Left ventricle myocardium inferior (tissue), 1 donor: ENCODE data around the gene GLIPR1. TPM values are rescaled to one million over a fixed set of nuclear protein-coding genes. Genes with fewer than 3 reads are reported as not detected.
A peak's percentile ranks its signal among the peaks of the same experiment; 100 is the strongest.

Experiments used
- DNase-seq: peaks from one replicate; pipeline ENCODE4 v3.0.0-alpha.2; 2020
- H3K27ac ChIP-seq: fragments of 200-600 bp; replicated peaks from 2 replicates; pipeline ENCODE4 v1.8.0; 2021
- H3K27me3 ChIP-seq: fragments of 200-600 bp; 2 replicates; pipeline ENCODE4 v1.8.0; 2021; ENCODE audit warnings: low read depth
- H3K36me3 ChIP-seq: fragments of 200-600 bp; 2 replicates; pipeline ENCODE4 v1.8.0; 2021
- H3K4me1 ChIP-seq: fragments of 200-600 bp; 2 replicates; pipeline ENCODE4 v1.8.0; 2021
- H3K4me3 ChIP-seq: fragments of 200-600 bp; 2 replicates; pipeline ENCODE4 v1.8.0; 2021; ENCODE audit warnings: mild to moderate bottlenecking, moderate library complexity
- H3K9me3 ChIP-seq: fragments of 200-600 bp; replicated peaks from 2 replicates; pipeline ENCODE4 v1.8.0; 2021
- CTCF ChIP-seq: fragments of 200-600 bp; IDR thresholded peaks from 2 replicates; pipeline ENCODE4 v1.8.0; 2021; ENCODE audit warnings: antibody characterized with exemption, mild to moderate bottlenecking, borderline replicate concordance
- intact Hi-C: fragments of 100-400 bp; cut with micrococcal nuclease; formaldehyde crosslinking; loops from one replicate; pipeline ENCODE4 v1.11.0; 2022
- total RNA-seq: library from RNA; stranded (reverse); fragmentation: NEBNext Ultra II Directional; extraction: Animal tissue kit (Norgen Biotek cat#: 25700); gene quantifications from one replicate; pipeline ENCODE4 v1.2.1, GENCODE V29; 2021
- donor health status: DM: no; HTN: yes; CAD: no; lungs with severe emphysema.

The GLIPR1 gene
- total RNA-seq, 1 donor from 2014 or later: 7.0 TPM

- H3K4me1 ChIP-seq: peaks cover 4% of the 10 kb centered on the region
- H3K9me3 ChIP-seq: no peaks in the 10 kb centered on the region
- intact Hi-C loops: loop anchor here (2.0 kb wide), 1 partner anchor 510 kb away; no protein-coding TSS in a partner anchor
- H3K27ac ChIP-seq: no peak overlapping the region
- peak; percentile 76 for TF ChIP-seq CTCF
- no peak overlapping the region for H3K4me3 ChIP-seq
- H3K27me3 ChIP-seq: peaks cover 6% of the 10 kb centered on the region
- H3K36me3 ChIP-seq: no peaks in the 10 kb centered on the region
- DNase-seq: no peak
Measured at GRCh38 chr12:75526655-75527511, 46.3 kb downstream of the GLIPR1 start.

- peaks cover 4% of the 10 kb centered on the region for H3K4me1 ChIP-seq
- no peak for TF ChIP-seq CTCF
- H3K27me3 ChIP-seq: peaks cover 1% of the 10 kb centered on the region
- intact Hi-C loops: no loop called here
- H3K9me3 ChIP-seq: no peaks in the 10 kb centered on the region
- no peak overlapping the region for H3K27ac ChIP-seq
- H3K4me3 ChIP-seq: no peak overlapping the region
- H3K36me3 ChIP-seq: no peaks in the 10 kb centered on the region
- no peak for DNase-seq
Measured at GRCh38 chr12:75528272-75528671, 47.7 kb downstream of the GLIPR1 start.

- H3K27ac ChIP-seq: no peak overlapping the region
- H3K27me3 ChIP-seq: no peaks in the 10 kb centered on the region
- DNase-seq: no peak
- H3K4me1 ChIP-seq: peaks cover 4% of the 10 kb centered on the region
- intact Hi-C loops: no loop called here
- H3K4me3 ChIP-seq: no peak overlapping the region
- no peaks in the 10 kb centered on the region for H3K9me3 ChIP-seq
- no peak for TF ChIP-seq CTCF
- no peaks in the 10 kb centered on the region for H3K36me3 ChIP-seq
Measured at GRCh38 chr12:75528692-75529091, 48.1 kb downstream of the GLIPR1 start.

GRCh38 chr12:75529316-75529715 lies 48.8 kb downstream of the GLIPR1 start:
- Histone ChIP-seq H3K27me3 (no peaks in the 10 kb centered on the region), H3K9me3 (no peaks in the 10 kb centered on the region), H3K4me3 (no peak overlapping the region), H3K4me1 (peaks cover 4% of the 10 kb centered on the region), H3K36me3 (no peaks in the 10 kb centered on the region), H3K27ac (no peak overlapping the region)
- DNase-seq: no peak
- no peak for TF ChIP-seq CTCF
- intact Hi-C loops: no loop called here

GRCh38 chr12:75529826-75530225 lies 49.3 kb downstream of the GLIPR1 start:
- Histone ChIP-seq H3K4me3 (no peak overlapping the region), H3K27me3 (no peaks in the 10 kb centered on the region), H3K27ac (no peak overlapping the region), H3K9me3 (no peaks in the 10 kb centered on the region), H3K4me1 (peaks cover 4% of the 10 kb centered on the region), H3K36me3 (no peaks in the 10 kb centered on the region)
- intact Hi-C loops: no loop called here
- no peak for TF ChIP-seq CTCF
- DNase-seq: no peak
